Breast epithelium (tissue), 3 donors: Measurements from ENCODE around the gene C19orf38.

Experiments used
- CTCF ChIP-seq, 3 donors: fragments of 450-650 bp; IDR thresholded peaks; one replicate each; pipeline ENCODE4 v1.5.1; 2016 to 2017; ENCODE audit warnings: antibody characterized with exemption in 3 of 3, mild to moderate bottlenecking in 3 of 3, moderate library complexity in 3 of 3
- POLR2A ChIP-seq: fragments of 450-650 bp; IDR thresholded peaks from one replicate; pipeline ENCODE4 v1.6.1; 2016; ENCODE audit warnings: antibody characterized with exemption, mild to moderate bottlenecking, moderate library complexity
- POLR2AphosphoS5 ChIP-seq, 3 donors: sonication (generic); formaldehyde crosslinking; IDR thresholded peaks; one replicate each; pipeline ENCODE4 v1.6.1; 2017; ENCODE audit warnings: antibody characterized with exemption in 3 of 3

GRCh38 chr19:10823690-10824089 is 24.5 kb upstream of the C19orf38 start:
- no peak for TF ChIP-seq CTCF (IDR thresholded peaks at IDR 0.05)
- no peak for TF ChIP-seq POLR2A
- no peak for TF ChIP-seq POLR2AphosphoS5 (IDR thresholded peaks at IDR 0.05)
